Stimulated activated memory B cell treated with anti-CD40 and anti-IgM and Interleukin-4, amounts not matched to agents 10 μg/mL and 1 μg/mL and 100 μg/mL, for 72 hours (primary cell): ENCODE data around the gene TSHZ2.

Source experiments
- ATAC-seq: fragments of 150-1000 bp; cut with Tn5 transposase; 2 replicates; pipeline ENCODE4 v1.10.0; 2021
- H3K27ac Mint-ChIP-seq: one replicate; pipeline ENCODE4 v1.8.0; 2022; ENCODE audit warnings: mild to moderate bottlenecking, mixed read lengths
- H3K27me3 Mint-ChIP-seq: one replicate; pipeline ENCODE4 v1.8.0; 2022; ENCODE audit warnings: mixed read lengths
- H3K36me3 Mint-ChIP-seq: one replicate; pipeline ENCODE4 v1.8.0; 2022; ENCODE audit warnings: mixed read lengths
- H3K4me1 Mint-ChIP-seq: one replicate; pipeline ENCODE4 v1.8.0; 2022; ENCODE audit warnings: mixed read lengths
- H3K4me3 Mint-ChIP-seq: one replicate; pipeline ENCODE4 v1.8.0; 2022; ENCODE audit warnings: mild to moderate bottlenecking, moderate library complexity, mixed read lengths
- H3K9me3 Mint-ChIP-seq: one replicate; pipeline ENCODE4 v1.8.0; 2022; ENCODE audit warnings: mixed read lengths

The TSHZ2 gene

DNA sequence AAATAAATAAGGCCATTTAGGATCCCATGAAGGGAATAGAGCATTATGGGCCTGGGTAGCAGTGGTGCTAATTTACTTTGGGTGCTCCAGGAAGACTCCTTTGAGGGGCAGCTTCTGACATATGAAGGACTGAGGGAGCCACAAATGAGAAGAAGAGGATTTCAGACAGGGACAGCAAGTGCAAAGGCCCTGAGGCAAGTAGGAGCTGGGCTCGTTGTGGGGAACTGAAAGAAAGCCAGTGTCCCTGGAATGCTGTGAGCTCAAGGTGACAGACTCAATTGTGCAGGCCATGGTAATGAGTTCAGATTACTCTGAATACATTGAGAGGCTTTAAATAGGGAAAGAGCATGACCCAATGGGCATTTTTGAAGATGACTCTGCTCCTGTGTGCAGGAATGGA lies 307.6 kb downstream of the TSHZ2 start:
- ATAC-seq: no peak
- Mint-ChIP-seq H3K27ac (no peak overlapping the region), H3K36me3 (no peaks in the 10 kb centered on the region), H3K4me1 (no peaks in the 10 kb centered on the region), H3K9me3 (no peaks in the 10 kb centered on the region), H3K27me3 (peaks cover 3% of the 10 kb centered on the region), H3K4me3 (no peak overlapping the region)

DNA sequence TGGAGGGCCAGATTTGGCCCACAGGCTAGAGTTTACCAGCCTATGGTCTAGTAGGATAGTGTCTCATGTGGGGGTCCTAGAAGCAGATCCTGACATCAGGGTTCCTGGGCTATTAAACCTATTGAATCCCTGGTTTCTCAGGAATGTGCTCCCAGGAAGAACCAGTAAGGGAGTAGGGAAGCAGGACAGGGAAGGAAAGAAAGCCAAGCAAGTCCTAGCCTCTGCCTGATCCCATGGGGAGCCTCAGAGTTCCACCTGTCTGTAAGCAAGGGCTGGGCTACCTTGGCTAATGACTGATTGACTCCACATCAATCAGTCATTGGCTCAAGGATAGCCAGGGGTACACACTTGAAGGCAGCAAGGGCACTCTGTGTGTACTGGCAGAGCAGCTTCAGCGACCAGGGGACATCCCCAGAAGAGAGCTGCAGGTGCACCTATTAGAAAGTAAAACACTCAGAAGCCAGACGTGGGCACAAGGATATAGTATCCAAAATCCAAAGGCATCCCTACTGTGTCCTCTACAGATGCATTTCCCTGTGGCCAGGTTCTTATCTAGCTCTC lies 309.5 kb downstream of the TSHZ2 start:
- no peak overlapping the region for H3K4me3 Mint-ChIP-seq
- peak; percentile 36 for ATAC-seq
- no peaks in the 10 kb centered on the region for H3K27me3 Mint-ChIP-seq
- H3K36me3 Mint-ChIP-seq: no peaks in the 10 kb centered on the region
- no peak overlapping the region for H3K27ac Mint-ChIP-seq
- no peaks in the 10 kb centered on the region for H3K9me3 Mint-ChIP-seq
- H3K4me1 Mint-ChIP-seq: no peaks in the 10 kb centered on the region

DNA sequence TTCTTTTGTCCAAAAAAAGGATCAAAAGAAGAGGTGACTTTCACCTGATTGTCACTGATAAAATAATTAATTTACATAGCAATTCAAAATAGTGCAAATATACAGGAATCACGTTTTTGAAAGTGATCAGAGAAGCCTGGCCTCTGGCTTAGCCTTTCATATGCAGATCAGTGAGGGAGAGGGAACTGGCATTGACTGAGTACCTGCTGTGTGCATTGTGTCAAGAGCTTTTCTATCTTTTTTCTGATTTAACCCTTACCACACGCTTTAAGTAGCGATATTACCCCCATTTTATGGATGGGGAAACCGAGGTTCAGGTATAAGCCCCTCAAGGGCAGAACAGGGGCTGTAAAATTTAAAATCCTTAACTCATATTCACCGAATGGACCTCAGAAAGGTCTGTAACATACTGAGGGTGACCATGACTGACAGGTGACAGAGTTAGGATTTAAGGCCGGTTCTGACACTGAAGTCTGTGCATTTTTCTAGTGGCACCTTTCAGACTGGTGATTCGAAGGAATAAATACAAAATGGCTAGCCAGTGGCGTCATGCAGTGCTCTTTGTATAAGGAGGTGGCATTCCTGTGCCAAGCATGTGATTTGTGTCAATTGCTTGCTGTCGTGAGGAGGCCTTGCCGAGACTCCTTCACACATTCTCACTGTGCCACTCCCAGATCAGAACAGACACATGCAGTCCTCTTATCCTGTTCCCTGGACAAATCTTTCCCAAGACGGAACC lies 310.2 kb downstream of the TSHZ2 start:
- no peak for ATAC-seq
- H3K4me1 Mint-ChIP-seq: no peaks in the 10 kb centered on the region
- H3K36me3 Mint-ChIP-seq: no peaks in the 10 kb centered on the region
- no peak overlapping the region for H3K4me3 Mint-ChIP-seq
- H3K27me3 Mint-ChIP-seq: no peaks in the 10 kb centered on the region
- no peak overlapping the region for H3K27ac Mint-ChIP-seq
- no peaks in the 10 kb centered on the region for H3K9me3 Mint-ChIP-seq

DNA sequence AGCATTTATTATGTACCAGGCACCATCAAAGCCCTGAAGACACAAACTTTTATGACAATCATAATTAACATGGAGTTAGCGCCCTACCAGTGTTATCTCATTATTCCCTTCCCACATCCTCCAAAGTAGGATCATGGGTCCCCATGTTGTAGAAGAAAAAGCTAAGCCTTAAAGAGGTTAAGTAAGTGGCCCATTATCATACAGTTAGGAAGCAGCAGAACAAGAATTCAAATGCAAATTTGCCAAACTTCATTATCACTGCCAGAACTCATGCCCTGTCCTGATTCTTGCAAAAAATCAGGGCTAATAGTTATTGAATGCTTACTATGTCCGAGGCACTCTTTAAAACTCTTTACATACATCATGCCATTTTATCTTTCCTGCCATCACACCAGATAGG lies 310.9 kb downstream of the TSHZ2 start:
- Mint-ChIP-seq H3K27ac (no peak overlapping the region), H3K36me3 (no peaks in the 10 kb centered on the region), H3K9me3 (no peaks in the 10 kb centered on the region), H3K4me1 (no peaks in the 10 kb centered on the region), H3K27me3 (no peaks in the 10 kb centered on the region), H3K4me3 (no peak overlapping the region)
- ATAC-seq: no peak

DNA sequence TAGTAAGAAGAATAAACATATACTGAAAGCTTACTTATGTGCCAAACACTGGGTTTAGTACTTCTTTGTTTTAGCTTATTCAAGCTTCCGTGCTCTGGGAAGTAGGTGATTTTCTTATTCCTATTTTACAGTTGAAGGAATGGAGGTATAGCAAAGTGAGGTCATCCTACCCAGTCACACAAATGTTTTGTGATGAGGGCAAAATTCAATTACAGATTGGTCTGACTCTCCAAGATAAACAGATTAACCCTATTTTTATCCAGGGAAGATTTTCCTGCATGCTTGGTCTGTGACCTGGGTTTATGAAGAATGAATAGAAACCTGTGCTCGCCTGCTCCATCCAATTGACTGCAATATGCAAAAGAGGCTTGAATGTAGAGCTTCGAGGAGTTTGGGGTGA lies 311.4 kb downstream of the TSHZ2 start:
- Mint-ChIP-seq H3K4me1 (no peaks in the 10 kb centered on the region), H3K9me3 (no peaks in the 10 kb centered on the region), H3K27ac (no peak overlapping the region), H3K4me3 (no peak overlapping the region), H3K27me3 (no peaks in the 10 kb centered on the region), H3K36me3 (no peaks in the 10 kb centered on the region)
- ATAC-seq: no peak

DNA sequence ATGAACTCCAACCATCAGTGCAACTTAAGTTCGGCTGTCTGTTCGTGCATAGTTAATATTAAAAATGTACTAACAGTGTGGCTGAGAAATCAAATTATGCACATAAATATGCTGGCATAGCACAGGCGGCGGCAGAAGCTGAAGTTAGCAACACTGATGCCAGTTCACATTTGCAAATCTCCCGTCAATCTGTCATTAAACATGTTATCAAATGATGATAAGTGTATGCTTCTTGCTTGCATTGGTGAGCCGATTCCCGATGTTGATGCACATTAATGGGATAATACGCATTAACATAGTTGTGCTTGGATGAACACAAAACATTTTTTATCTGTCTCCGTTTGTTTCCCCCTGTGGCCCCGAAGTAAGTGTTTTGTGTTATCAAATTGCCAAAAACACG lies 312.1 kb downstream of the TSHZ2 start:
- ATAC-seq: no peak
- Mint-ChIP-seq H3K9me3 (no peaks in the 10 kb centered on the region), H3K4me1 (no peaks in the 10 kb centered on the region), H3K27me3 (no peaks in the 10 kb centered on the region), H3K27ac (no peak overlapping the region), H3K36me3 (no peaks in the 10 kb centered on the region), H3K4me3 (no peak overlapping the region)

DNA sequence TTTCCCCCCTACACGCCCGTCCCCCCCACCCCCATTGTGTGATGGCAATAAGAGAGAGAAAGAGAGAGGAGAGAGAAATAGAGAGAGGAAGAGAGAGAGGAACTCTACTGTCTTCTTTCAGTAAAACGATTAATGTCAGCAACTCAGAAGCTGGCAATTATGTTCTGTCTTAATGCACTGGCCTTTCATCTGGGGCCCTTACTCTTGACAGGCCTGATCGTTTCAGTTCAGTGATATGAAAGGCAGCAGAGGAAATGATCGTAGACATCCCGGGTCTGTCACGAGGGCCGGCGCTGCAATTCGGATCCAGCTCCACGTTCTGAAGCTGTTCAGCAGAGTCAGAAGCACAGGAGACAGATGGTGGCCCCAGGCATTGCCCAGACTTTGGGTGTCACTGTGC lies 312.5 kb downstream of the TSHZ2 start:
- no peaks in the 10 kb centered on the region for H3K27me3 Mint-ChIP-seq
- no peak overlapping the region for H3K27ac Mint-ChIP-seq
- H3K4me1 Mint-ChIP-seq: no peaks in the 10 kb centered on the region
- no peaks in the 10 kb centered on the region for H3K9me3 Mint-ChIP-seq
- no peaks in the 10 kb centered on the region for H3K36me3 Mint-ChIP-seq
- ATAC-seq: no peak
- H3K4me3 Mint-ChIP-seq: no peak overlapping the region

DNA sequence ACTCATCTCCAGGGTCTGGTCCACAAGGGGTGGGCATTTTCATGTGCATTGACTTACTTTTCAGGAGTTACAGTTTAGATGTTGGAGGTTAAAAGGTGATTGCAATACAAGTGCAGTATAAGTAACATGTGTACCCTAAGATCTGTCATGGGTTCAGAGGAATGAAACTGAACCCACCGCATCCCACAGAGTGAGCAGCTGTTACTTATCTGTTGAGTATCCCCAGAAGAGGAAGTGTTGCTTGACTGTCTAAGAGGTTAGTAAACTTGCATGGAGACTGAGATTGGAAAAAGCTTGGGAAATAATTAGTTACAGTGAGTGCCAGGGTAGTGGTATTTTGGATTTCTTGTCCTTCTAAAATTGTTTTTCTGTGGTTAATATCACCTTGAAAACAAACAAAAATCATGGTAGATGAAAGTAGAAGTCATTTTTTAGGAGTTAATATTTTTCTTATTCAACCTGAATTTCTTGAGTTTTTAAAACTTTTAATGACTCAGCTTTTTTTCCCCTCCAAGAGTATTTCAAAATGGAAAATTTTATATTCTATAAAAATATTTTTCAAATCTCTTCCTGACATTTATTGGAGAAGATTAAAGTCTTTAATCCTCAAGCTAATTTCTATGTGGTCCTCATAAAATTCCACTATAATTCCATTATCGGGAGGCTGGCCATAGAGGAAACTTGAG lies 315.3 kb downstream of the TSHZ2 start:
- Mint-ChIP-seq H3K27ac (no peak overlapping the region), H3K27me3 (no peaks in the 10 kb centered on the region), H3K9me3 (no peaks in the 10 kb centered on the region), H3K4me1 (no peaks in the 10 kb centered on the region), H3K4me3 (no peak overlapping the region), H3K36me3 (no peaks in the 10 kb centered on the region)
- no peak for ATAC-seq

DNA sequence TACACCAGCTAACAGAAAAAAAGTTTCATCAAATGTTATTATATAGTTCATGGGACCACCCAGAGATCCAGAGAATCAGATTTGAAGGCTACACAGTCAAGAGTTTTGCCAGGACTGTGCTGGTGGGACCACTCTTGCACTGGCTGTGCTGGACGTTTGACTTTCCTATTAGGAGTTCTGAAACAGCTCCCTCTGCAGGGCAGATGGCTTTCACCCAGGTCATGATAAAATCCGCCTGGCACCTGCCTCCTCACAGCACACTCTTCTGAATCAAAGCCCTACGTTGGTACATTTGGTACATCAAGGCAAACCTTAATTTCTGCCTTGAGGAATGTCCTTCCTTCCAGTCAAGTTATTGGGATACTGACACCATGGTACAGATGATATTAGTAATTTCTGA lies 319.4 kb downstream of the TSHZ2 start:
- no peak overlapping the region for H3K27ac Mint-ChIP-seq
- H3K36me3 Mint-ChIP-seq: no peaks in the 10 kb centered on the region
- no peak overlapping the region for H3K4me3 Mint-ChIP-seq
- no peak for ATAC-seq
- no peaks in the 10 kb centered on the region for H3K4me1 Mint-ChIP-seq
- no peaks in the 10 kb centered on the region for H3K9me3 Mint-ChIP-seq
- peaks cover 8% of the 10 kb centered on the region for H3K27me3 Mint-ChIP-seq

DNA sequence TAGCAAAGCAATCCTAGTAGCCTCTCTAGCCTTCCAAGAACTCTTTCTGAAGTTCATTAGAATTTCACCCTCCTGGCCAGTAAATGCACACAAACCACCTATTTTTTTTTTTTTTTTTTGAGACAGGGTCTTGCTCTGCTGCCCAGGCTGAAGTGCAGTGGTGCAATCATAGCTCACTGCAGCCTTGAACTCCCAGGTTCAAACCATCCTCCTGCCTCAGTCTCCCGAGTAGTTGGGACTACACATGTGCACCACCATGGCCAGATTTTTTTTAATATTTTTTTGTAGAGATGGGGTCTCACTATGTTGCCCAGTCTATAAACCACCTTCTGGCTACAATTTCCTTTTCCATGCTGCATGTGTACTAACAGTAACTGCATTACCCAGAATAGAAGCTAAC lies 320.2 kb downstream of the TSHZ2 start:
- Mint-ChIP-seq H3K36me3 (no peaks in the 10 kb centered on the region), H3K27ac (no peak overlapping the region), H3K4me1 (no peaks in the 10 kb centered on the region), H3K9me3 (no peaks in the 10 kb centered on the region), H3K4me3 (no peak overlapping the region), H3K27me3 (peaks cover 8% of the 10 kb centered on the region)
- no peak for ATAC-seq

DNA sequence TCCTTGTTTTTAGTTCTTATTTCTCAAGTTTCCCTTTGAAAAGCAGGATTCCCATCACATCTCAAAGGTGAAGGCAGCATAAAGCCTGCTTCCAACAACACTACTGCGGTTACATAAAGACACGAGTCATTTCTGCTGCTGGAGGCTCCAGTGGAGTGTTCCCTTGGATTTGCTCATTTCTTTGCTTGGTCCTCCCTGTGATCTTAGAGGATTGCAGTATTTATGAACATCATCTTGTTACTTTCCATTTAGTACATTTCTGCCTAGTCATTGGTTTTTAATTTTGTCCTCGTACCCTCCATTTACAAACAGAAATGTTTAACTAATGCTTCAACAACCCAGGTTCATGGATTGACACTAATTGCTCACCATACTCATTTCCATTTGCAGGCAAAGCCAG lies 322.6 kb downstream of the TSHZ2 start:
- Mint-ChIP-seq H3K9me3 (no peaks in the 10 kb centered on the region), H3K27me3 (peaks cover 19% of the 10 kb centered on the region), H3K27ac (no peak overlapping the region), H3K4me3 (no peak overlapping the region), H3K36me3 (no peaks in the 10 kb centered on the region), H3K4me1 (no peaks in the 10 kb centered on the region)
- ATAC-seq: no peak

DNA sequence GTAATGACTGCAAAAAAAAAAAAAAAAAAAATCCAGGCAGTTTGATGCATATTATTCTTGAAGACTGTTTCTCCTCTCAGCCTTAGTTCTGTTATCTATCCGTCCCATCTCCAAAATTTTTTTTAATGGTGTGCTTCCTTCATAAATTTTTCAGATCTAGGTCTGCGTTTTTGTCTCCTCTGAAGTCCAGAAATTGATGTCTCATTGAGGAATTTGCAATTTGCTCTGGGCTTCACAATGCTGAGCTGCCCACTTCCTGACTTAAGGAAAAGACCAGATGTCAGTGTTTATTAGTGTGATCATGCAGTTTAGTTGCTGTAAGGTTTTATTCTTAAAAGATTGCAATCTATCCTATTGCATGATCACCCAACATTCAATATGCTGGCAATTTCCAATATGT lies 323.9 kb downstream of the TSHZ2 start:
- H3K4me1 Mint-ChIP-seq: no peaks in the 10 kb centered on the region
- no peaks in the 10 kb centered on the region for H3K36me3 Mint-ChIP-seq
- ATAC-seq: no peak
- no peaks in the 10 kb centered on the region for H3K9me3 Mint-ChIP-seq
- H3K4me3 Mint-ChIP-seq: no peak overlapping the region
- no peak overlapping the region for H3K27ac Mint-ChIP-seq
- peaks cover 19% of the 10 kb centered on the region for H3K27me3 Mint-ChIP-seq

DNA sequence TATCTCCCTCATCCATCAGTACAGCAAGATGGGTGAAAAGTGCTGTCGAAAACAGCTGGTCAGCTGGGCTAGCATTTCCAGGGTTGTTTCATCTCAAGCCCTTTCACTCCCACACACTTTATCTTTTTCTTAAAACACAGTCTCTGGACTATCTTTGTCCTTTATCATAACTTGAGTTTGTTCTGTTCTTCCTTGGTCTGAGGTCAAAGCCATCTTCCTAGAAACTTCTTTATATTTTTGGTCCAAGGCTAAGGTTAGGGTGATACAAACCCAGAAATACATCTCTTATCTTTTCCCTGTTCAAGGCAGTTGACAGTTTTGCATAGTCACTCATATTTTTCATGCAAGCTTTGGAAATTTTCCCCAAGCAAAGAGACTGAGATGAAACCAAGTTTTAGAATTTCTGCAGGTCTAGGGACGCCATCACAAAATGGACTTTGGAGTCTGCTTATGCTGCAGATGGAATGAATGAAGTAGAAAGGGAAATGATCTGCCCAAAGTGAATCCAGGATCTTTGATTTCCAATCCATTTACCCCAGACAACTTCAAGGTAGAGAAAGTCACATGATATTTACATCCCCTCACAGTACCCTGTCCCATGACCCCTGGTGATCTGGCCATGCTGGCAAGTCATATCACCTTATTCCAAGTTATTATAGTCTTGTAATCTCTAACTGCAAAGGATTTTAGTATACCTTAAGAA lies 324.4 kb downstream of the TSHZ2 start:
- Mint-ChIP-seq H3K36me3 (no peaks in the 10 kb centered on the region), H3K4me3 (no peak overlapping the region), H3K27ac (no peak overlapping the region), H3K9me3 (no peaks in the 10 kb centered on the region), H3K27me3 (peaks cover 19% of the 10 kb centered on the region), H3K4me1 (no peaks in the 10 kb centered on the region)
- no peak for ATAC-seq

DNA sequence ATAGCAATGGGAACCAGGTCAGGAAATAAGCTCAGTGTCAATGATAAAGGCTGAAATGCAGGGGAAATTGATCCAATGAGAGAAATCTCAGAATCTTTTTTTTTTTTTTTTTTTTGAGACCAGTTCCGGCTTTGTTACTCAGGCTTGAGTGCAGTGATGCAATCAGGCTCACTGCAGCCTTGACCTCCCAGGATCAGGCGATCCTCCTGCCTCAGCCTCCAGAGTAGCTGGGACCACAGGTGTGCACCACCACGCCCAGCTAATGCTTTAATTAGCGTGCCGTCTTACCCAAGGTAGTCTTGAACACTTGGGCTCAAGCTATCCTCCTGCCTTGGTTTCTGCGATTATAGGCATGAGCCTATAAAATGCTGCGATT lies 325.0 kb downstream of the TSHZ2 start:
- no peak for ATAC-seq
- no peaks in the 10 kb centered on the region for H3K4me1 Mint-ChIP-seq
- no peak overlapping the region for H3K4me3 Mint-ChIP-seq
- peaks cover 19% of the 10 kb centered on the region for H3K27me3 Mint-ChIP-seq
- no peaks in the 10 kb centered on the region for H3K9me3 Mint-ChIP-seq
- H3K27ac Mint-ChIP-seq: no peak overlapping the region
- H3K36me3 Mint-ChIP-seq: no peaks in the 10 kb centered on the region

DNA sequence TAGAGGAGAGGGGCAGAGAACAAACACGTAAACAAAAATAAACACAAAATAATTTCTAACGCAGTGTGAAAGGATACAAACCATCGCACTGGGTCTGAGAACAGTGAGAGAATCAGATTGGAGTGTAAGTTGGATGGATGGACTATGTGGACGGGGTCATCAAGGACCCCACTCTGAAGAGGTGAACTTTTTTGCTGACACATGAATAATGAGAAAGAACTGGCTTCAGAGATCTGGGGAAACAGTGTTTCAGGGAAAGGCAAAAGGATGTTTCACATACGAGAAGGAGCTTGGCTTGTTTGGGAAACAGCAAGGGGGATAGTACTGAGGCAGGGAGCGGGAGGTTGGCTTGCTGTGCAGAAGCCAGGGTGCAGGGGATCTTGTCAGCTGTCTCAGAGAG lies 326.1 kb downstream of the TSHZ2 start:
- Mint-ChIP-seq H3K9me3 (no peaks in the 10 kb centered on the region), H3K4me3 (no peak overlapping the region), H3K4me1 (no peaks in the 10 kb centered on the region), H3K27me3 (peaks cover 19% of the 10 kb centered on the region), H3K36me3 (no peaks in the 10 kb centered on the region), H3K27ac (no peak overlapping the region)
- no peak for ATAC-seq

DNA sequence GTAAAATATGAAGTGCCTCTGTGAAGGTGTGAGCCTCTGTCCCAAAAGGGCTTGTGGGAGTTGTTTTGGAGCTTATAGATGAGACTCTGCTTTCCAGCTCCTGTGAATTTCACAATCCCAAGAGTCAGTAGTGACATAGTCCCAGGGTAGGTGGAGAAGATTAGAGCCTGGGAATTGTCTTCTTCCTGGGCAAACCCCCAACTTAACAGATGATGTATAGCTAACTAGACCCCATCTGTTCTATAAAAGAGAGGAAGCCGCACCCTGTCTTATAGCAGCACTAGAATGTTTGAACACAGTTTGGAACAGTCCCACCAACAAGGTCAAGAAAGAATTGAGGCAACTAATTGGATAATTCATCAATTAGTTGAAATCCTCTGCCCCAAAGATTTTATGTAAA lies 326.8 kb downstream of the TSHZ2 start:
- Mint-ChIP-seq H3K27ac (no peak overlapping the region), H3K9me3 (no peaks in the 10 kb centered on the region), H3K36me3 (no peaks in the 10 kb centered on the region), H3K4me1 (no peaks in the 10 kb centered on the region), H3K4me3 (no peak overlapping the region), H3K27me3 (peaks cover 19% of the 10 kb centered on the region)
- no peak for ATAC-seq
